ENCODE data around the gene SH2D3C.

SH2D3C gene

DNA sequence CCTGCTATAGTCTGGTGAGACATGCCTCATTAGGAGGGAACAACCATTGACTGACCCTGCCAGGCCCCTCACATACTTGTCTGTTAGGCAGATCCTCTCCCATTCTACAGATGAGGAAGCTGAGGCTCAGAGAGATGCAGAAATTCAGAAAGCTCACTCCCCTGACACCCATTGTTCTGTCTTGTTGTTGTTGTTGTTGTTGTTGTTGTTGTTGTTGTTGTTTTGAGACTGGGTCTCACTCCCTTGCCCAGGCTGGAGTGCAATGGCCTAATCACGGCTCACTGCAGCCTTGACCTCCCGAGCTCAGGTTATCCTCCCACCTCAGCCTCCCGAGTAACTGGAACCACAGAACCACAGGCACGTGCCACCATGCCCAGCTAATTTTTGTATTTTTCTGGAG, 84.8 kb downstream of the SH2D3C start:
- no peak for DNase-seq

DNA sequence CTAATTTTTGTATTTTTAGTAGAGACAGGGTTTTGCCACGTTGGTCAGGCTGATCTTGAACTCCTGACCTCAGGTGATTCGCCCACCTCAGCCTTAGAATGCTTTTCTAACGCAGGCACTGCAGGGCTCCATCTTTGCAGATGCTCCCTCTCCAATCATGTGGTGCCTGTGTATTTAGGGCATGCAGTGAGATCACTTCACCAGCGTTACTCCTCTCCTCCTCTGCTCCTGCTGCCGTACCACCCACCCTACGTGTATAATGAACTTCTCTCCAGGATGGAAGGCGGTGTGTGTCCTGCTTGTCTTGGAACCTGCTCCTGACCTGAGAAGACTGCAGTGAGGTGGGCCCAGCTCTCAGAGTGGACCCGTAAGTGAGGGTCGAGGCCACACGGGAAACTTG, 85.3 kb downstream of the SH2D3C start:
- DNase-seq = no peak

DNA sequence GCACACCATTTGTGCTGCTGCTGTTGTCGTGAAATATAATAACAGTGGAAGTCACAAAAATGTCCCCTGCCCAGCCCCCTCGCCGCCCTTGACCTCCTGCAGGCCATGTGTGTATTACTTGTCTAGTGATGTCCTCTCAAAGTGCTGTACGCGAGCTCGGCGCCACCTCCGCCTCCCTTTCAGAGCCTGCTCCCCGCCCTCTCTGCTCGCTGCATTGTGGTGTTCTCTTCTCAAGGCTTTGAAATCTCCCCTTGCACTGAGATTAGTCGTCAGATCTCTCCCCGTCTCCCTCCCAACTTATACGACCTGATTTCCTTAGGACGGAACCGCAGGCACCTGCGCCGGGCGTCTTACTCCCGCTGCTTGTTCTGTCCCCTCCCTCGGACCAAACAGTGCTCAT, 86.4 kb downstream of the SH2D3C start:
- DNase-seq = no peak

GRCh38 chr9:127690735-127691134, 87.7 kb downstream of the SH2D3C start:
- DNase-seq = no peak

DNA sequence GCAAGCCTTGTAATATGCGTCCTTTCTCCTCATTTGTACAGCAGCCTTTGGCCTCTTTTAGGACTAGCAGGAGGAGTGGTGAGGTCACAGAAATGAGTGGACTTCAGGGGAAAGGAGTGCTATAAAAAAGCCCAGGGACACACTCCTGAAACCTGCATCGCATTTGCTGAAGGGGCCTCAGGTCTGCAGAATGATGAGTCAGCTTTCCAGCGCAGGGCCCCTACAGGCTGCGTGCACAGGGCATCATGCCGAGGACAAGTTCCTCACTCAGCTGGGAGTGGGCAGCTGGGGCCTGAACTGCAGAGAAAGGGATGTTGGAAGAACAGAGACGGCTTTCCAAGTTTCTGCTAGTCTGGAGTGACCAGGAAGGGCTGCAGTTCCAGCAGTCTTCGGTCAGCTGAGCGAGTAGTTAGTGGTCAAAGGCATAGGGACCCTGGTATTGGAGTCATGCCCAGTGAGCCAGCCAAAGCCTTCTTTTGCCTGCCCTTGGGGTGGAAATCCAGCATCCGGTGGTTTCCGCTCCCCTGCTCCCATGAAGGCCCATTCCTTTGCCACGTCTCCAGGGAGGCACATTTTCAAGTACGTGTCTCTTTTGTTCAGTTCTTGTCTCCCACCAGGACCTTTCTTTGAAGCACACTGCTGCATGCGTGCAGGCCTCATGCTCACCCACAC, 89.0 kb downstream of the SH2D3C start:
- DNase-seq = no peak
